A673 (cell line): ENCODE results near the gene FGF21.

ENCODE experiments used
- CTCF ChIP-seq: fragments of 300-800, 200-600 bp; sonication (generic); conservative IDR thresholded peaks from 2 replicates; pipeline ENCODE4 v1.5.1; 2017; ENCODE audit warnings: low read depth, mild to moderate bottlenecking, antibody characterized with exemption, low read length, moderate library complexity, mixed read lengths
- EZH2 ChIP-seq: fragments of 200-600 bp; sonication (generic); IDR thresholded peaks from 2 replicates; pipeline ENCODE4 v1.6.1; 2017; ENCODE audit warnings: borderline replicate concordance, low read depth, mild to moderate bottlenecking, mixed read lengths, antibody characterized with exemption, low read length; ENCODE audit not compliant: poor library complexity, severe bottlenecking

DNA sequence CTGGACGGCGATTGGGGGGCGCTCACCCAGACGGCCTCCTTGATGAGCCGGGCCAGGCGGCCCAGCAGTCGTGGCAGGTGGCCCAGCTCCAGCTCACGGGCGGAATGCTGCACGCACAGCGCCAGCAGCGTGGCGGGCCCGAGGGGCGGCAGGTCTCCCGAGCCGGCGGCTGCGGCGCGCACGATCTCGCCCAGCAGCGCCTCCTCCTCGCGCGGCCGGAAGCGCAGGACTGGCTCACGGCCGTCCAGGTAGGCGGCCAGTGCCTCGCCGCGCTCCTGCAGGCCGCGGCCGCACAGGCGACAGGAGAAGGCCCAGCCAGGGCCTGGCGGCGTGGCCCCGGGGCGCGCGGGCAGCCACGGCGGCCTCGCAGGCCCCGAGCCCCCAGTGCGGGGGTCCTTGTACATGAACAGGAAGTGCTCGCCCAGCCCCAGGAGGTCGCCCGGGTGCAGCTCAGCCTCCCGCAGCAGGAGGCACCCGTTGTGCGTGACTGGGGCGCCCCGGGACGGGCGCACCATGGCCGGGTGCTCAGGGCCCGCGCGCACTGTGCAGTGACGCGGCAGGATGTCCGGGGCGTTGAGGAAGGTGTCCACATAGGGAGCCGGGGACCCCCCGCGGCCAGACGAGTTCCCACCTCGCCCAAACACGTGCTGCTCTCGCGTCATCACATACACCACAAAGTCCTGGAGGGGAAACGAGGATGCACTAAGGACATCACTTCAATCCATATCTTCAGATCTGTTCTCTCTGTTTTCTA lies 26.2 kb upstream of the FGF21 start:
- TF ChIP-seq CTCF, result no peak
- TF ChIP-seq EZH2, result no peak
